ENCODE measurements around the gene COG2.

- no peak for TF ChIP-seq EZH2 (IDR thresholded peaks at IDR 0.05; ENCODE audit: low read depth)
- no peak for TF ChIP-seq CTCF (conservative IDR thresholded peaks at IDR 0.05)
These were observed 68.2 kb downstream of the COG2 start for GRCh38 chr1:230710543-230710904.

All from PC-9 (cell line).